CD8-positive, alpha-beta memory T cell (primary cell): ENCODE results near the gene C14orf132. TPM values are rescaled to one million over a fixed set of nuclear protein-coding genes. Genes with fewer than 3 reads are reported as not detected.
"Not testable (repeated sequence)": the region's sequence is repeated elsewhere in the genome, so short reads cannot be mapped to it uniquely, and the experiment has no call there.

ENCODE experiments used
- CTCF ChIA-PET: fragments of 350-600 bp; sonication (Branson Sonifier 250); formaldehyde crosslinking; loops from one replicate; lab custom pipeline; 2021; ENCODE audit warnings: antibody characterized with exemption; lab: Charles Lee
- POLR2A ChIA-PET: fragments of 350-600 bp; sonication (Branson Sonifier 250); formaldehyde crosslinking; loops from one replicate; lab custom pipeline; 2021; ENCODE audit warnings: antibody characterized with exemption; lab: Charles Lee
- DNase-seq, 5 donors: peaks; one replicate each; pipeline versions ENCODE4 v3.0.0 to v3.0.0-alpha.2; 2020 to 2022; ENCODE audit warnings: mixed read lengths in 1 of 5
- H3K27ac ChIP-seq: one replicate; pipeline ENCODE4 v1.7.0; 2013; ENCODE audit warnings: low read depth, mild to moderate bottlenecking, low read length, moderate library complexity
- H3K27me3 ChIP-seq: 2 replicates; pipeline ENCODE4 v1.7.0; 2013; ENCODE audit warnings: low read length, mild to moderate bottlenecking; ENCODE audit not compliant: insufficient read depth, poor library complexity, severe bottlenecking
- H3K36me3 ChIP-seq: 2 replicates; pipeline ENCODE4 v1.7.0; 2013; ENCODE audit warnings: mild to moderate bottlenecking, low read length, moderate library complexity; ENCODE audit not compliant: insufficient read depth
- H3K4me1 ChIP-seq: 2 replicates; pipeline ENCODE4 v1.7.0; 2013; ENCODE audit warnings: mild to moderate bottlenecking, low read length, moderate library complexity; ENCODE audit not compliant: insufficient read depth
- H3K4me3 ChIP-seq: 2 replicates; pipeline ENCODE4 v1.7.0; 2013; ENCODE audit warnings: mild to moderate bottlenecking, low read length
- H3K9me3 ChIP-seq: 2 replicates; pipeline ENCODE4 v1.7.0; 2013; ENCODE audit warnings: mild to moderate bottlenecking, low read length
- H3K27ac Mint-ChIP-seq, 8 donors: one replicate each; pipeline ENCODE4 v1.8.0; 2020 to 2021; ENCODE audit warnings: mixed read lengths in 8 of 8, mild to moderate bottlenecking in 6 of 8, inconsistent platforms in 3 of 8, moderate library complexity in 3 of 8
- H3K27me3 Mint-ChIP-seq, 2 donors: one replicate each; pipeline ENCODE4 v1.8.0; 2020 to 2021; ENCODE audit warnings: mixed read lengths in 2 of 2, mild to moderate bottlenecking in 1 of 2, moderate library complexity in 1 of 2
- H3K36me3 Mint-ChIP-seq, 3 donors: one replicate each; pipeline ENCODE4 v1.8.0; 2020 to 2021; ENCODE audit warnings: mixed read lengths in 3 of 3, inconsistent platforms in 1 of 3, mild to moderate bottlenecking in 1 of 3
- H3K4me1 Mint-ChIP-seq, 3 donors: one replicate each; pipeline ENCODE4 v1.8.0; 2020 to 2021; ENCODE audit warnings: mixed read lengths in 3 of 3, inconsistent platforms in 1 of 3, mild to moderate bottlenecking in 1 of 3
- H3K4me3 Mint-ChIP-seq, 7 donors: one replicate each; pipeline ENCODE4 v1.8.0; 2020 to 2021; ENCODE audit warnings: mixed read lengths in 7 of 7, mild to moderate bottlenecking in 6 of 7, moderate library complexity in 4 of 7, inconsistent platforms in 2 of 7
- H3K9me3 Mint-ChIP-seq, 5 donors: one replicate each; pipeline ENCODE4 v1.8.0; 2020 to 2022; ENCODE audit warnings: mixed read lengths in 5 of 5, mild to moderate bottlenecking in 3 of 5, moderate library complexity in 2 of 5, inconsistent platforms in 1 of 5
- polyA plus RNA-seq: library from polyadenylated mRNA; unstranded; fragments of 300-500 nt; fragmentation: Illumina TruSeq; gene quantifications from one replicate; pipeline ENCODE4 v1.2.3, GENCODE V29; 2021
- total RNA-seq, 2 experiments: library from RNA; stranded (reverse); gene quantifications; one replicate each; pipeline ENCODE4 v1.2.3, GENCODE V29; 2021

The C14orf132 gene
- total and polyA plus RNA-seq, 3 experiments from 2014 or later: 0.29 to 0.61 (median 0.58) TPM

DNA sequence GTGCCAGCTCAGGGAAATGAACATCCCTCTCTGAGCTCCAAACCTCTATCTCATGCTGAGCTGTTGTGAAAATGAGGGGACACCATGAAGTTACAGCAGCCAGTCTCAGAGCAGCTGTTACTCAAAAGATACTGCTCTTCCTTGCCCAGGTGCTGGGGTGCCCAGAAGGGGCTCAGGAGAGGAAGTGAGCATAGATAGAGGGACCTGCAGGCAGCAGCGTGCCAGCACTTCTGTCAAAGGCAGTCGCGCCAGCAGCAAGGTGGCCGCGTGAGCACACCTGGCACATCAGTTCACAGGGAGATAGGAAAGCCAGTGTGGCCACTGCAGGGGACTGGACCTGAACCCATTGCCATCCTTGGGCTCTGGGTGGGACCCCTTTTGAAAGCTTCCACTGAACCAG is 27.8 kb downstream of the C14orf132 start:
- DNase-seq: no peak
- no peaks in the 10 kb centered on the region for H3K36me3 Mint-ChIP-seq
- H3K4me3 ChIP-seq: no peak overlapping the region
- no peaks in the 10 kb centered on the region for H3K27me3 ChIP-seq
- H3K9me3 ChIP-seq: no peaks in the 10 kb centered on the region
- H3K27ac Mint-ChIP-seq: no peak overlapping the region
- no peak overlapping the region for H3K27ac ChIP-seq
- H3K36me3 ChIP-seq: no peaks in the 10 kb centered on the region
- no peaks in the 10 kb centered on the region for H3K4me1 ChIP-seq
- peaks cover 9 to 49% of the 10 kb centered on the region in 2 donors for H3K27me3 Mint-ChIP-seq
- ChIA-PET POLR2A (no interaction called here), CTCF (no interaction called here)
- H3K4me3 Mint-ChIP-seq: no peak overlapping the region
- H3K4me1 Mint-ChIP-seq: no peaks in the 10 kb centered on the region
- H3K9me3 Mint-ChIP-seq: no peaks in the 10 kb centered on the region

GRCh38 chr14:96067985-96068930 is 29.1 kb downstream of the C14orf132 start:
- no peaks in the 10 kb centered on the region for H3K27me3 ChIP-seq
- no peak overlapping the region for H3K27ac Mint-ChIP-seq
- no peak overlapping the region for H3K27ac ChIP-seq
- H3K36me3 Mint-ChIP-seq: no peaks in the 10 kb centered on the region
- peaks cover 8 to 39% of the 10 kb centered on the region in 2 donors for H3K27me3 Mint-ChIP-seq
- H3K4me1 ChIP-seq: no peaks in the 10 kb centered on the region
- CTCF ChIA-PET: no interaction called here
- H3K4me3 ChIP-seq: no peak overlapping the region
- no peaks in the 10 kb centered on the region for H3K9me3 ChIP-seq
- H3K4me1 Mint-ChIP-seq: no peaks in the 10 kb centered on the region
- no peaks in the 10 kb centered on the region for H3K36me3 ChIP-seq
- POLR2A ChIA-PET: no interaction called here
- peaks cover 0 to 2% (median 0%) of the 10 kb centered on the region in 5 donors for H3K9me3 Mint-ChIP-seq
- H3K4me3 Mint-ChIP-seq: no peak overlapping the region
- DNase-seq: no peak

DNA sequence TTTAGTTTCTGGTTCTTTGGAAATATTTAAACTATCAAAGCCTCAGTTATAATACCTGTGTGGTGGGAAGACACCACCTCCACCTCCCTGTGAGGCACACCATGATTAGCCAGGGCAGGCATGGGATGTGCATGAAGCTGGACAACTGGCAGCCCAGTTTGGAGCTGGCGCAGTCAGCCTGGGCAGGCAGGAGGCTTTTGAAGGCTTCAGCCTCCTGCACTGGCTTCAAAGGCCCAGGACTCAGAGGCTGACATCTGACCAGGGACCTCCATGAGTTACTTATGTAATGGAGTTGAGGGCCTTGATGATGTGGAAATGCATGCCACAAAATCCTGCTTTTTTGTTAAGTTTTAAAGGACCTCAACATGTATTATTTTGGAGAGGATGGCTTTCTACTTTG is 30.3 kb downstream of the C14orf132 start:
- Histone ChIP-seq H3K4me1 (no peaks in the 10 kb centered on the region), H3K36me3 (no peaks in the 10 kb centered on the region), H3K27me3 (no peaks in the 10 kb centered on the region), H3K27ac (no peak overlapping the region), H3K4me3 (no peak overlapping the region), H3K9me3 (no peaks in the 10 kb centered on the region)
- H3K27ac Mint-ChIP-seq: no peak overlapping the region
- DNase-seq: no peak
- POLR2A ChIA-PET: no interaction called here
- peaks cover 8 to 30% of the 10 kb centered on the region in 2 donors for H3K27me3 Mint-ChIP-seq
- no peaks in the 10 kb centered on the region for H3K4me1 Mint-ChIP-seq
- peaks cover 0 to 3% (median 2%) of the 10 kb centered on the region in 5 donors for H3K9me3 Mint-ChIP-seq
- no peak overlapping the region for H3K4me3 Mint-ChIP-seq
- H3K36me3 Mint-ChIP-seq: no peaks in the 10 kb centered on the region
- CTCF ChIA-PET: no interaction called here

DNA sequence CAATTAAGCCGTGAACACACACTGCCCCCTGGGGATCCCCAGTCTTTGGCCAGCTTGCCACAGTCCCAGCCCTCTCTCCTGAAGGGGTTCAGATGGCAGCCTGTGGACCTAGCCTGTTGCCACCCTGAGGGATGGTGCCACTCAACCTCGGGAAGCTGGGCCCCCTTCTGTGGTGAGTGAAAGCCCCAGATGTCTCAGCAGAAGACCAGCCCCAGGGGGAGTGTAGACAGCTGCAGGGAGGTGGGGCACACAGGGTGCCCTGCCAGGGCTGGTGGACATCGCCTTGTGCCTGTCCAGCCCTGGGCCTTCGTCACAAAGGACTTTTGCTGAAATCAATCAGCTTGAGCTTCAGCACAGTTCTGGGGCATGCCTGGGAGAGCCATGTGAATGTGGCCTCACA is 32.4 kb downstream of the C14orf132 start:
- H3K27ac Mint-ChIP-seq: no peak overlapping the region
- Histone ChIP-seq H3K4me1 (no peaks in the 10 kb centered on the region), H3K27ac (no peak overlapping the region), H3K27me3 (no peaks in the 10 kb centered on the region), H3K4me3 (no peak overlapping the region), H3K9me3 (no peaks in the 10 kb centered on the region), H3K36me3 (no peaks in the 10 kb centered on the region)
- H3K4me1 Mint-ChIP-seq: no peaks in the 10 kb centered on the region
- no peak for DNase-seq
- CTCF ChIA-PET: no interaction called here
- H3K4me3 Mint-ChIP-seq: no peak overlapping the region
- peaks cover 8 to 17% of the 10 kb centered on the region in 2 donors for H3K27me3 Mint-ChIP-seq
- H3K9me3 Mint-ChIP-seq: peaks cover 0 to 3% (median 2%) of the 10 kb centered on the region in 5 donors
- H3K36me3 Mint-ChIP-seq: no peaks in the 10 kb centered on the region
- POLR2A ChIA-PET: no interaction called here

- Mint-ChIP-seq H3K9me3 (peaks cover 0 to 3% (median 2%) of the 10 kb centered on the region in 5 donors), H3K4me1 (no peaks in the 10 kb centered on the region), H3K4me3 (no peak overlapping the region), H3K36me3 (no peaks in the 10 kb centered on the region), H3K27ac (peak overlapping the region in 1 of 8 donors; percentile 68), H3K27me3 (peaks cover 8 to 18% of the 10 kb centered on the region in 2 donors)
- ChIA-PET POLR2A (no interaction called here), CTCF (no interaction called here)
- H3K4me1 ChIP-seq: no peaks in the 10 kb centered on the region
- H3K9me3 ChIP-seq: no peaks in the 10 kb centered on the region
- no peaks in the 10 kb centered on the region for H3K27me3 ChIP-seq
- no peak overlapping the region for H3K4me3 ChIP-seq
- H3K27ac ChIP-seq: no peak overlapping the region
- H3K36me3 ChIP-seq: no peaks in the 10 kb centered on the region
- no peak for DNase-seq
These were observed 32.9 kb downstream of the C14orf132 start for GRCh38 chr14:96072076-96072475.

DNA sequence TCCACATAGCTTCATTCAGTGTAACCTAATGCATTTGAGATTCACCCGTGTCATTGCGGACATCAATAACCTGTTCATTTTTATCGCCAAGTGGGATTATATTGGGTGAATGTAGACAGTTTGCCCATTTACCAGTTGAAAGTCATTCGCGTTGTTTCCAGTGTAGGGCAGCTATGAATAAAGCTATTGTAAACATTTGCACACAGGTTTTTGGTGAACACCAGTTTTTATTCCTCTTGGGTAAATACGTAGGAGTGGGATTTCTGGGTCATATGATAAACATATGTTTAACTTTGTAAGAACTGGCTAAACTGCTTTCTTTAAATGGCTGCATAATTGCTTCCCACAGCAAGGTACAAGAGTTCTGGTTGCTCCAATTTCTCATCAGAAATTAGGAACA is 33.6 kb downstream of the C14orf132 start:
- H3K4me3 Mint-ChIP-seq: no peak overlapping the region
- CTCF ChIA-PET: no interaction called here
- DNase-seq: no peak
- H3K9me3 Mint-ChIP-seq: peaks cover 0 to 3% (median 2%) of the 10 kb centered on the region in 5 donors
- H3K27ac Mint-ChIP-seq: no peak overlapping the region
- Histone ChIP-seq H3K9me3 (no peaks in the 10 kb centered on the region), H3K4me1 (no peaks in the 10 kb centered on the region), H3K27ac (no peak overlapping the region), H3K36me3 (no peaks in the 10 kb centered on the region), H3K4me3 (no peak overlapping the region), H3K27me3 (no peaks in the 10 kb centered on the region)
- no peaks in the 10 kb centered on the region for H3K36me3 Mint-ChIP-seq
- no peaks in the 10 kb centered on the region for H3K4me1 Mint-ChIP-seq
- POLR2A ChIA-PET: no interaction called here
- peaks cover 8 to 24% of the 10 kb centered on the region in 2 donors for H3K27me3 Mint-ChIP-seq

- H3K9me3 ChIP-seq, H3K4me1 Mint-ChIP-seq, H3K27ac ChIP-seq, H3K9me3 Mint-ChIP-seq, H3K4me3 Mint-ChIP-seq, DNase-seq, H3K4me1 ChIP-seq, H3K27ac Mint-ChIP-seq, POLR2A ChIA-PET, H3K36me3 ChIP-seq, H3K27me3 ChIP-seq, H3K4me3 ChIP-seq, CTCF ChIA-PET, H3K36me3 Mint-ChIP-seq: not testable (repeated sequence)
- peaks cover 11 to 31% of the 10 kb centered on the region in 2 donors for H3K27me3 Mint-ChIP-seq
These were observed 34.3 kb downstream of the C14orf132 start for GRCh38 chr14:96073260-96074039.
